K562 (cell line): ENCODE results near the gene TK1. TPM values are rescaled to one million over a fixed set of nuclear protein-coding genes. Genes with fewer than 3 reads are reported as not detected.
A peak's percentile ranks its signal among the peaks of the same experiment; 100 is the strongest.

Experiments
- CBFA2T3 ChIP-seq: fragments of 450-650 bp; IDR thresholded peaks from 2 replicates; pipeline ENCODE4 v1.6.1; 2017
- CXXC5 ChIP-seq: fragments of 250-450 bp; sonication (Bioruptor Pico); IDR thresholded peaks from 2 replicates; pipeline ENCODE4 v1.8.0; 2022; ENCODE audit warnings: inconsistent platforms, mild to moderate bottlenecking, moderate library complexity
- ETV5 ChIP-seq: sonication (generic); formaldehyde crosslinking; IDR thresholded peaks from 2 replicates; pipeline ENCODE4 v1.4.0; 2020; ENCODE audit warnings: low read depth, mild to moderate bottlenecking, missing genetic modification reagents
- HCFC1 ChIP-seq: IDR thresholded peaks from 2 replicates; pipeline ENCODE4 v1.6.1; 2012; ENCODE audit warnings: low read depth, low read length, improper control_type of control experiment
- HDAC2 ChIP-seq: fragments of 450-650 bp; IDR thresholded peaks from 2 replicates; pipeline ENCODE4 v1.6.1; 2016; ENCODE audit warnings: mild to moderate bottlenecking
- PCBP2 ChIP-seq: fragments of 200-400 bp; formaldehyde crosslinking; IDR thresholded peaks from 2 replicates; pipeline ENCODE4 v1.6.1; 2018; ENCODE audit warnings: low read length, low read depth, mild to moderate bottlenecking, moderate library complexity; ENCODE audit not compliant: poor library complexity, severe bottlenecking
- PRPF4 ChIP-seq: fragments of 200-400 bp; formaldehyde crosslinking; IDR thresholded peaks from one replicate; pipeline ENCODE4 v1.6.1; 2017; ENCODE audit warnings: low read length, low read depth, mild to moderate bottlenecking; ENCODE audit not compliant: insufficient read depth, poor library complexity, severe bottlenecking
- RAD51 ChIP-seq: fragments of 450-650 bp; IDR thresholded peaks from 2 replicates; pipeline ENCODE4 v1.7.1; 2016; ENCODE audit warnings: low read depth, mild to moderate bottlenecking, borderline replicate concordance
- RB1 ChIP-seq: fragments of 450-650 bp; IDR thresholded peaks from 2 replicates; pipeline ENCODE4 v1.6.1; 2017; ENCODE audit warnings: low read depth, mild to moderate bottlenecking
- TEAD2 ChIP-seq: fragments of 450-650 bp; IDR thresholded peaks from 2 replicates; pipeline ENCODE4 v1.6.1; 2016; ENCODE audit warnings: missing genetic modification characterization, control low read depth, missing compliant biosample characterization
- TOE1 ChIP-seq, 2 experiments: fragments of 450-650 bp in 1 of 2; sonication (generic) in 1 of 2; formaldehyde crosslinking in 1 of 2; IDR thresholded peaks; 2 replicates each; pipeline versions ENCODE4 v1.7.1 to v1.8.0; 2016 to 2022; ENCODE audit warnings: borderline replicate concordance in 2 of 2, mild to moderate bottlenecking in 2 of 2, antibody characterized with exemption in 1 of 2, inconsistent platforms in 1 of 2, low read depth in 1 of 2, missing genetic modification reagents in 1 of 2, moderate library complexity in 1 of 2
- XRCC5 ChIP-seq: fragments of 200-400 bp; formaldehyde crosslinking; IDR thresholded peaks from 2 replicates; pipeline ENCODE4 v1.6.1; 2017; ENCODE audit warnings: low read depth, mild to moderate bottlenecking, low read length
- polyA plus RNA-seq, 8 experiments: library from polyadenylated mRNA; depleted of rRNA in 4 of 8; stranded (reverse) in 5 of 8; unstranded in 3 of 8; fragments of >200 nt; fragmentation: Nextera tagmentation in 2 of 8; fragmentation: Illumina TruSeq in 1 of 8; extraction: Ambion mirVana in 2 of 8; extraction: Trizol in 1 of 8; gene quantifications; 2 replicates each; pipeline versions ENCODE4 v1.2.1 to v1.2.3, GENCODE V29; 2011 to 2014; ENCODE audit warnings: inconsistent platforms in 1 of 8, missing spikeins in 1 of 8
- total RNA-seq, 7 experiments: library from RNA; depleted of rRNA in 6 of 7; stranded (reverse); fragments of >200 nt in 6 of 7; fragmentation: Illumina TruSeq in 2 of 7; extraction: Trizol in 2 of 7; gene quantifications; 2 replicates each; pipeline versions ENCODE4 v1.2.1 to v1.2.3, GENCODE V29; 2011 to 2021; ENCODE audit warnings: low replicate concordance in 1 of 7
- TF ChIP-seq, protein P1 (sequence below): sonication (generic); formaldehyde crosslinking; IDR thresholded peaks from 2 replicates; pipeline ENCODE4 v1.8.1; 2023; ENCODE audit warnings: mild to moderate bottlenecking, missing genetic modification reagents
- TF ChIP-seq, protein P2 (sequence below): fragments of 450-650 bp; formaldehyde crosslinking; IDR thresholded peaks from 2 replicates; pipeline ENCODE4 v1.4.0; 2020; ENCODE audit warnings: mild to moderate bottlenecking, moderate library complexity
- TF ChIP-seq, protein P3 (sequence below), 3 experiments: IDR thresholded peaks in 2 of 3; conservative IDR thresholded peaks in 1 of 3; 2 replicates each; pipeline ENCODE4 v1.5.1; 2011 to 2012; ENCODE audit warnings: low read length in 3 of 3, mild to moderate bottlenecking in 3 of 3, control low read depth in 2 of 3, improper control_type of control experiment in 1 of 3, inconsistent platforms in 1 of 3, low read depth in 1 of 3, mixed read lengths in 1 of 3, moderate library complexity in 1 of 3; ENCODE audit not compliant: insufficient read depth in 2 of 3
- TF ChIP-seq, protein P4 (sequence below): fragments of 450-650 bp; formaldehyde crosslinking; IDR thresholded peaks from 2 replicates; pipeline ENCODE4 v1.4.0; 2020; ENCODE audit warnings: mild to moderate bottlenecking, moderate library complexity
- TF ChIP-seq, protein P5 (sequence below): sonication (generic); formaldehyde crosslinking; IDR thresholded peaks from 2 replicates; pipeline ENCODE4 v1.8.0; 2022; ENCODE audit warnings: mild to moderate bottlenecking, missing genetic modification reagents

The TK1 gene
- total and polyA plus RNA-seq, 9 of the 15 experiments (the other 6 are each of a cell fraction or from before 2014, with no cell fraction given), result 8.4 to 280 (median 103) TPM

DNA sequence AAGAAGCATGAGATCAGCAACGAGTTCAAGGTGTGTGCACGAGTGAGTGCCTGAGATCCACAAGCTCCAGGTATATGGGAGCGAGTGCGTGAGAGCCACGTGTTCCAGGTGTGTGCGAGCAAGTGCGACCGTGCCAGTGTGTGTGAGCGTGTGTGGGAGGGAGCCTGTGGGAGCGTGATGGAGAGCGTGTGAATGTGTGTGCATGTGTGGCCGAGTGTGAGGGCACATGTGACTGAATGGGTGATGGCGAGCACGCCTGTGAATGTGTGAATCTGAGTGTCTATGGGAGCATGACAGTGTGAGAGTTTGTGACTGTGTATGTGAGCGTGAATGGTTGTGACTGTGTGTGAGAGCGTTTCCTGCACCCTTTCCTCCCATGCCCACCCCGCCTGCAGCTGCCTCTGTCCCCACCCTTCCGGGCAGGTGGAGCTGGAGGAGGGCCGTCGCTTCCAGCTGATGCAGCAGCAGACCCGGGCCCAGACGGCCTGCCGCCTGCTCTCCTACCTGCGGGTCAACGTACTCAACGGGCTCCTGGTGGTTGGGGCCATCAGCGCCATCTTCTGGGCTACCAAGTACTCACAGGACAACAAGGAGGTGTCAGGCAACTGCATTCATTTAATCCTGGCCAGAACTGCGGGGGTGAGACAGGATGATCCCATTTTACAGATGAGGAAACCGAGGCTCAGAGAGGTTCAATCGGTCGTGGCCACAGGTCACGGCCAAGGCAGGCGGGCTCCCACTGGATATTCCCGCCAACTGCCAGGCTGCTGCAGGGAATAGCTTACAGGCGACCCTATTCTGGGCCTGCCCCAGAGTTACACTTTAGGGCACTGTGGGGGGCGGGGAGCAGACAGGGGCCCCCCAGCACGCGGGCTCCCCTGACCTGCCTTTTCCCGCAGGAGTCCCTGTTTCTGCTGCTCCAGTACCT, 52.6 kb downstream of the TK1 start (continued):
- TF ChIP-seq, protein P1, sequence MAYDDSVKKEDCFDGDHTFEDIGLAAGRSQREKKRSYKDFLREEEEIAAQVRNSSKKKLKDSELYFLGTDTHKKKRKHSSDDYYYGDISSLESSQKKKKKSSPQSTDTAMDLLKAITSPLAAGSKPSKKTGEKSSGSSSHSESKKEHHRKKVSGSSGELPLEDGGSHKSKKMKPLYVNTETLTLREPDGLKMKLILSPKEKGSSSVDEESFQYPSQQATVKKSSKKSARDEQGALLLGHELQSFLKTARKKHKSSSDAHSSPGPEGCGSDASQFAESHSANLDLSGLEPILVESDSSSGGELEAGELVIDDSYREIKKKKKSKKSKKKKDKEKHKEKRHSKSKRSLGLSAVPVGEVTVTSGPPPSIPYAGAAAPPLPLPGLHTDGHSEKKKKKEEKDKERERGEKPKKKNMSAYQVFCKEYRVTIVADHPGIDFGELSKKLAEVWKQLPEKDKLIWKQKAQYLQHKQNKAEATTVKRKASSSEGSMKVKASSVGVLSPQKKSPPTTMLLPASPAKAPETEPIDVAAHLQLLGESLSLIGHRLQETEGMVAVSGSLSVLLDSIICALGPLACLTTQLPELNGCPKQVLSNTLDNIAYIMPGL, result no peak
- TF ChIP-seq, protein P2, sequence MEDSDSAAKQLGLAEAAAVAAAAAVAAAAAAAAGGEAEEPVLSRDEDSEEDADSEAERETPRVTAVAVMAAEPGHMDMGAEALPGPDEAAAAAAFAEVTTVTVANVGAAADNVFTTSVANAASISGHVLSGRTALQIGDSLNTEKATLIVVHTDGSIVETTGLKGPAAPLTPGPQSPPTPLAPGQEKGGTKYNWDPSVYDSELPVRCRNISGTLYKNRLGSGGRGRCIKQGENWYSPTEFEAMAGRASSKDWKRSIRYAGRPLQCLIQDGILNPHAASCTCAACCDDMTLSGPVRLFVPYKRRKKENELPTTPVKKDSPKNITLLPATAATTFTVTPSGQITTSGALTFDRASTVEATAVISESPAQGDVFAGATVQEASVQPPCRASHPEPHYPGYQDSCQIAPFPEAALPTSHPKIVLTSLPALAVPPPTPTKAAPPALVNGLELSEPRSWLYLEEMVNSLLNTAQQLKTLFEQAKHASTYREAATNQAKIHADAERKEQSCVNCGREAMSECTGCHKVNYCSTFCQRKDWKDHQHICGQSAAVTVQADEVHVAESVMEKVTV (CRISPR knock-in tag), result 0 out of 2 replicates have a peak, but pooled peaks have one; percentile 10
- peak; percentile 28; the same call in 1 of the 2 replicates for TF ChIP-seq TOE1 (IDR thresholded peaks at IDR 0.05; ENCODE audit: borderline replicate concordance)
- TF ChIP-seq TOE1 (CRISPR knock-in tag; IDR thresholded peaks at IDR 0.05; ENCODE audit: borderline replicate concordance, low read depth), result no peak
- no peak; the same call in 1 of the 2 replicates for TF ChIP-seq HCFC1
- no peak for TF ChIP-seq TEAD2 (tag)
- peak; percentile 45 for TF ChIP-seq CXXC5 (CRISPR knock-in tag)
- TF ChIP-seq PRPF4, result no peak
- 0 out of 2 replicates have a peak, but pooled peaks have one; percentile 60 for TF ChIP-seq XRCC5
- TF ChIP-seq, protein P3, sequence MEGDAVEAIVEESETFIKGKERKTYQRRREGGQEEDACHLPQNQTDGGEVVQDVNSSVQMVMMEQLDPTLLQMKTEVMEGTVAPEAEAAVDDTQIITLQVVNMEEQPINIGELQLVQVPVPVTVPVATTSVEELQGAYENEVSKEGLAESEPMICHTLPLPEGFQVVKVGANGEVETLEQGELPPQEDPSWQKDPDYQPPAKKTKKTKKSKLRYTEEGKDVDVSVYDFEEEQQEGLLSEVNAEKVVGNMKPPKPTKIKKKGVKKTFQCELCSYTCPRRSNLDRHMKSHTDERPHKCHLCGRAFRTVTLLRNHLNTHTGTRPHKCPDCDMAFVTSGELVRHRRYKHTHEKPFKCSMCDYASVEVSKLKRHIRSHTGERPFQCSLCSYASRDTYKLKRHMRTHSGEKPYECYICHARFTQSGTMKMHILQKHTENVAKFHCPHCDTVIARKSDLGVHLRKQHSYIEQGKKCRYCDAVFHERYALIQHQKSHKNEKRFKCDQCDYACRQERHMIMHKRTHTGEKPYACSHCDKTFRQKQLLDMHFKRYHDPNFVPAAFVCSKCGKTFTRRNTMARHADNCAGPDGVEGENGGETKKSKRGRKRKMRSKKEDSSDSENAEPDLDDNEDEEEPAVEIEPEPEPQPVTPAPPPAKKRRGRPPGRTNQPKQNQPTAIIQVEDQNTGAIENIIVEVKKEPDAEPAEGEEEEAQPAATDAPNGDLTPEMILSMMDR (IDR thresholded peaks at IDR 0.05 in 2 of 3, conservative IDR thresholded peaks at IDR 0.05 in 1 of 3; ENCODE audit: insufficient read depth in 2 of 3, low read depth in 1 of 3, low read length in 3 of 3), result peak; percentile 80 to 84 (median 81)
- TF ChIP-seq HDAC2, result peak; percentile 89
- TF ChIP-seq, protein P4, sequence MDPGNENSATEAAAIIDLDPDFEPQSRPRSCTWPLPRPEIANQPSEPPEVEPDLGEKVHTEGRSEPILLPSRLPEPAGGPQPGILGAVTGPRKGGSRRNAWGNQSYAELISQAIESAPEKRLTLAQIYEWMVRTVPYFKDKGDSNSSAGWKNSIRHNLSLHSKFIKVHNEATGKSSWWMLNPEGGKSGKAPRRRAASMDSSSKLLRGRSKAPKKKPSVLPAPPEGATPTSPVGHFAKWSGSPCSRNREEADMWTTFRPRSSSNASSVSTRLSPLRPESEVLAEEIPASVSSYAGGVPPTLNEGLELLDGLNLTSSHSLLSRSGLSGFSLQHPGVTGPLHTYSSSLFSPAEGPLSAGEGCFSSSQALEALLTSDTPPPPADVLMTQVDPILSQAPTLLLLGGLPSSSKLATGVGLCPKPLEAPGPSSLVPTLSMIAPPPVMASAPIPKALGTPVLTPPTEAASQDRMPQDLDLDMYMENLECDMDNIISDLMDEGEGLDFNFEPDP (CRISPR knock-in tag), result no peak
- no peak for TF ChIP-seq RAD51
- TF ChIP-seq PCBP2, result no peak
- TF ChIP-seq, protein P5, sequence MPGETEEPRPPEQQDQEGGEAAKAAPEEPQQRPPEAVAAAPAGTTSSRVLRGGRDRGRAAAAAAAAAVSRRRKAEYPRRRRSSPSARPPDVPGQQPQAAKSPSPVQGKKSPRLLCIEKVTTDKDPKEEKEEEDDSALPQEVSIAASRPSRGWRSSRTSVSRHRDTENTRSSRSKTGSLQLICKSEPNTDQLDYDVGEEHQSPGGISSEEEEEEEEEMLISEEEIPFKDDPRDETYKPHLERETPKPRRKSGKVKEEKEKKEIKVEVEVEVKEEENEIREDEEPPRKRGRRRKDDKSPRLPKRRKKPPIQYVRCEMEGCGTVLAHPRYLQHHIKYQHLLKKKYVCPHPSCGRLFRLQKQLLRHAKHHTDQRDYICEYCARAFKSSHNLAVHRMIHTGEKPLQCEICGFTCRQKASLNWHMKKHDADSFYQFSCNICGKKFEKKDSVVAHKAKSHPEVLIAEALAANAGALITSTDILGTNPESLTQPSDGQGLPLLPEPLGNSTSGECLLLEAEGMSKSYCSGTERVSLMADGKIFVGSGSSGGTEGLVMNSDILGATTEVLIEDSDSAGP (CRISPR knock-in tag), result 0 out of 2 replicates have a peak, but pooled peaks have one; percentile 34
- no peak for TF ChIP-seq CBFA2T3
- TF ChIP-seq ETV5, result 0 out of 2 replicates have a peak, but pooled peaks have one; percentile 20
- peak; percentile 43; the same call in 1 of the 2 replicates for TF ChIP-seq RB1
